HG03280 (cell line): Measurements from ENCODE around the gene TRMT6.

Source experiments
- ATAC-seq: cut with Tn5 transposase; IDR thresholded peaks from one replicate; pipeline ENCODE4 v1.9.1; 2021; ENCODE audit warnings: mild to moderate bottlenecking, moderate library complexity; ENCODE audit not compliant: unreplicated experiment

Gene TRMT6

DNA sequence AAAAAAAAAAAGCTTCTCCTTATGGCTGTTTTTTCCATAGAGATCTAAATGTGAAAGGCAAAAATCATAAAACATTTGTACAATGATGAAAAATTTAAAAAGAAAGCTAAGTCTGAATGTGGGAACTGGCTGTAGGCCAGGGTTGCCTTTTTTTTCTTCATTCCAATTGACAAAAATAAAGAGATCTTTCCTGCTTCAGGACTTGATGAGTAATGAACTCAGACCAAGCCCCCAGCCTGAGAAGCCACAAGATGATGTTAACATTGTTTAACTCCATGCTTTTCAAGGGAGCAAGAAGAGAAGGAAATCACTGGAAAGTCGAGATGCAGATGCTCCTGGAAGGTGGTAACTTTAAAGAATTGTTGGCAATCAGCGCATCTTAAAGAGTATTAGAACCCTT is 41.4 kb downstream of the TRMT6 start:
- ATAC-seq = no peak

DNA sequence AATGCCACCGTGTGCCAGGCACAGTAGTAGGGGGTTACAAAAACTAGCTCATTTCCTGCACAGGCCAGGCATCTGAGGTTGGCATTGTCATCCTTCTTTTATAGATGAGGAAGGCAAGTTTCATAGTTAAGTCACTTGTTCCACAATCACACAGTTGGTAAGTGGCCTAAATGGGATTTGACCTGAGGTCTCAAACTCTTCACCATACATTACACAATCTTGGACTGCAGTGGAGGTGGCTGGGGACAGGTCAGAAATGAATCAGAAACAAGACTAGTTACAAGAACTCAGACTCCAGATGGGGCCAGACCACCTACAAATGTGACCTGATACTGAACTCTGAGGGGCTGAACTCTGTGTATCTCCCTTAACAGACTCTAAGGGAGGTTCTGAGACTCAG is 49.4 kb downstream of the TRMT6 start:
- no peak for ATAC-seq

DNA sequence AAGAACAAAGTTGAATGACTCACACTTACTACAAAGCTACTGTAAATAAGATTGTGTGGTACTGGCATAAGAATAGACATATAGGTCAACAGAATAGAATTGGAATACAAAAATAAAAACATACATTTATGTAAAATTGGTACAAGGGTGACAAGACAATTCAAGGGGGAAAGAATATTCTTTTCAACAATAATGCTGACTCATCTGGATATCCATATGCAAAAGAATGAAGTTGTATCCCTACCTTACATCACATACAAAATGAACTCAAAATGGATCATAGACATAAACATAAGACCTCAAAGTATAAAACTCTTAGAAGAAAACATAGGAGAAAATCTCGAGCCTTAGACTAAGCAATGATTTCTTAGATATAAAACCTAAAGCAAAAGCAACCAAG is 50.9 kb downstream of the TRMT6 start:
- ATAC-seq = no peak

DNA sequence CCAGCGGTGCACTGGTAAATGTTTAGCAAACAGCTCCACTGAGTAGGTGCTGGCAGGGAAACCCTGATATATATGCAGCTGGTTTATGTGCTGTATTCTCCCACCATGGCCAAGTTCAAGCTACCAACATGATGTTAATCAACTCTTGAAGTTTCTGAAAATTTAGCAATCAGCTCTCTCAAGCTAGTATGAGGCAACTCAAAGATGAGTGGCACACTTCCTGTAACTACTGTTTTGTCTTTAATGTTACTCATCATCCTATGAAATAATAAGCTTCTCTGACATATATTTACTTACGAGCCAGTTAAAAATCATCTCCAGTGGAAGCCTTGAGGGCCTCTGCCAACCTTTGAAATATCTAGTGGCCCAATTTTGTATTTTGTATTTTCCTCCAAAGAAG is 54.7 kb downstream of the TRMT6 start:
- ATAC-seq = no peak

DNA sequence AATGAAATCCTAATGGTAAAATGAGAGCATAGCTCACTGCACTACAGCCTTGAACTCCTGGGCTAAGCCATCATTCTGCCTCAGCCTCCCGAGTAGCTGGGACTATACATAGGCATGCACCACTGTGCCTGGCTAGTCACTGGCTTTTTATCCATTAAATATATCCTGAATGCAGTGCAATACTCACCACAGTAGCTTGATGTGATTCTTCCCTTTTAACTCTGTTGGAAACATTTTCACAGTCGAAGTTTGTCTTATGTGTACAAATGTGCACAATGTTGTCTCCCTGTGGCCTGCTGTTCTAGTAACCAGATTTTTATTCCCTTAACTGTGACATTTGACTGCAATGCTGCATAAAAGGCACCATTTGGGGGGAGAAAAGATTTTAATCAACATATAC is 56.7 kb downstream of the TRMT6 start:
- ATAC-seq = no peak

DNA sequence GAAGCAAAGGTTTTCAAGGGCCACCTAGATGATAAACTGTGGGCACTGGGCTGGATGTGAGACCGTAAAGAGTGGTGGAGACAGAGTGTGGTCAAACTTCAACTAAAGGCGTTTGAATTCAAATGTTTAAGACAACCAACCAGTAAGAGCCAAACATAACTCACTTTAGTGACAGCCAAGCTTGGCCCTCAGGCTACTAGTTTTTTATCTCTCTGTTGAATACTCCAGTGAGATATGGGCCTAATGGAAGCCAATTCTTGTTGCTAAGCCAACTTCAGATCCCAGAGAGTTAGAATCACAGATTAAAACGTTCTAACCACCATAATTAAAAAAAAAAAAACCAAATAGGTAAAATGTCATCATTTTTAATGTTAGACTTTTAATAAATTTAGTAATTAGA is 57.3 kb downstream of the TRMT6 start:
- no peak for ATAC-seq

DNA sequence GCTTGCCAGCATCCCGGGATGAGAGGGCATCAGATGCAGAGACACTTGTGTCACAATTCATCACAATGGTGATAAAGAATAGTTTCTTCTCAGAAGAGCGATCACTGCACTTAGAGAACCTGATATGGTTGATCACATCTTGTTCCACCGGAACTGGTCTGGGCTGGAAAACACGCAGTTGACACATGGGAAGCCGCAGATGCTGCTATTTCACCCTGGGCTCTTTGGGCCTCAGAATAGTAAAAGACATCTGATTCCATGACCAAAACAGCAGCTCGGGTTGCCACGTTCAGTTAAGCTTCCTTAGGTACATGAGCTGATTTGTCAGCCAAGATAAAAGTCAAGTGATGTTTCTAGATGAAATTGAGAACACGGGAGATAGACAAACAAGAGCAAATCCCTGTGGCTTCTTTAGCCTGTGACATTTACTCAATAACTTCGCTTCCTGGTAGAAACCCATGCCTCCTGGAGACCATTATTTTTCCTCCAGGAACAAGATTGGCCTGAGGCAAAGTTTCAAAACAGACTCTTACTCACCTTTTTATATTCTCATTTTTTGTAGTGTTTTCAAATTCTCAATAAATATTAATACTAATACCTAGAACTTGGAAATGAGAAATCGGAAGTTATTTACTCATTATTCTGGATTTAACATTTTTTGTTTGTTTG is 59.4 kb downstream of the TRMT6 start:
- ATAC-seq = no peak

DNA sequence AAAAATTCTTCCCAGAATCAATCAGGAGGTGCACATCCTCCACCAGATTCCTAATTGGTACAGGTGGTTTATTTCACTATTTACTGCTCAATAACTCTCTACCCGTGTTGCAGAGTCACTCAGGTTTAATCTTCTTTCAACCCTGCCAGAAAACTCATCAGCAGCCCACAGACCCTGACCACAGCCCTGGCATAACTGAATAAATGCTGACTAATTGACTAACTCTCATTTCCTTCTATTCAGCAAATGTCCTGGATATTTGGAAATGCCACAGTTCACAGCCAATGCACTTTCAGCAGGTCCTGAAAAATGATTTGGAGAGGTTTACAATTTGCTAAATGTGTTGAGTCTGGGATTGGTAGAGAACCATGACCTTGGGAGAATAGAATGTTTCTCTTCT is 62.3 kb downstream of the TRMT6 start:
- no peak for ATAC-seq

DNA sequence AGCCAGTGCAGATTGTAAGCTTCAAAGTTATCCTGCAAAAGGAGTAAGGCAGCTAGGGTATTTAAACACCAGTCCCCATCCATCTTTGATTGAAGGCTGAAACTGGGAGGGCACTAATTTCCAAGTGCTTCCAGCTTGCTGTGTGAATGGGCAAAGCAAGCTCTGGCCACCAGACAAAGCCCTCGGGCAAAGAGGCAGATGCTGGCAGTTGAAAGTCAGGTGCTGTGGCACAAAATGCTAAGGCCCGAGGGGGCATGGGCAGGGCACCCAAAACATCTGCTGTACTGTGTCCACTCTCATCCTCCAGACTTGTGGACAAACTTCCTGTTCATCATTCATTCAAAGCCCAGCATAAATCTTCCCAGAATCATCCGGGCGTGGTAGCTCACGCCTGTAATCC is 62.9 kb downstream of the TRMT6 start:
- ATAC-seq = no peak
